ENCODE data around the gene SIDT1. TPM values are rescaled to one million over a fixed set of nuclear protein-coding genes. Genes with fewer than 3 reads are reported as not detected.
A peak's percentile ranks its signal among the peaks of the same experiment; 100 is the strongest.

SIDT1 gene
- 10 to 100 TPM; 22.4 to 61.2 (median 37.0) TPM for total RNA-seq
- long read RNA-seq, donor 1, partial matches to known transcripts: 2 of 11 reads
- long read RNA-seq, donor 1, other reads (novel, unspliced or antisense): 8 of 11 reads
- long read RNA-seq, donor 2, partial matches to known transcripts: 2 of 4 reads
- long read RNA-seq, donor 2, other reads (novel, unspliced or antisense): 0 of 4 reads

DNA sequence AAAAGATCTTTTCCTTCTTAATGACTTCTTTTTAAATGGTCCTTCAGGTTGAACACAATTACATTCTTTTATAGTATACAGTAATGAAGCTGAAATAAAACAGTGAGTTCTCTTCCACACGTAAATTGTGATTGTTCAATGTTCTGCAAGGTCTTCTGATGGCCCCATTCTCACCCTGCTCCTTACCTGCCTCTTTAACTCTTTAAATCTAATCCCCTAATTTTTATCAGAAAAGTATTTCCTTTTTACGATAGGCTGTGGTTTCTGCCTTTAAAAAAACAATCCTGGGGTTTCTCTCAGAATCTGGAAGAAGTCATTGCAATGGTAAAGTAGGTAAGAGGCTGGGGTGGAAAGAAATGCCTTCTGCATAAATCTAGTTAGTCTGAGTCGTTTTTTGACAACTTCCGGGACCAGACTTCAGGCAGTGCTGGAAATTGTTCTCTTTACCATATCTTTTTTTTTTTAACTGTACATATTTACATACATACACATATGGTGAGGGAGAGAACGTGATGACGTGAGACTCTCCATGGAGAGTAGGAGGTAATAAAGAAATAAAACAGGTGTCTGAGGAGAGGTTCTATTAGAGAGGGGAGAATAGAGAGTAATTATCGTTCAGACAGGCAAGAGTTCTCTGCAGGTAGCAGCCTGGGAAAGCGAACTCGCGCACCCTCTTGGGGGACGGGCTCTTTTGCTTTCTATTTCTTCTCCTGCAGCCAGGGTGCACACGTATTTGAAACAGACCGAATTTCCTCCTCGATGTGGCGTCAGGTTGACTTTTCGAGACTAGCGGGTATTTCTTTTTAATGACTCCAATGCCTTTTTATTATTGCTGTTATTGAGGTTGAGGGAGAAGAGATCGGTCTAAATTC is at the start of gene SIDT1:
Gene SIDT1 (plus strand): TSS at position 730 of the 872 bp plus-strand sequence. CDS start 467 bp downstream, outside the sequence.
- intact Hi-C loops (cut with DNase I, micrococcal nuclease): no loop called here
- TF ChIP-seq, protein P1, sequence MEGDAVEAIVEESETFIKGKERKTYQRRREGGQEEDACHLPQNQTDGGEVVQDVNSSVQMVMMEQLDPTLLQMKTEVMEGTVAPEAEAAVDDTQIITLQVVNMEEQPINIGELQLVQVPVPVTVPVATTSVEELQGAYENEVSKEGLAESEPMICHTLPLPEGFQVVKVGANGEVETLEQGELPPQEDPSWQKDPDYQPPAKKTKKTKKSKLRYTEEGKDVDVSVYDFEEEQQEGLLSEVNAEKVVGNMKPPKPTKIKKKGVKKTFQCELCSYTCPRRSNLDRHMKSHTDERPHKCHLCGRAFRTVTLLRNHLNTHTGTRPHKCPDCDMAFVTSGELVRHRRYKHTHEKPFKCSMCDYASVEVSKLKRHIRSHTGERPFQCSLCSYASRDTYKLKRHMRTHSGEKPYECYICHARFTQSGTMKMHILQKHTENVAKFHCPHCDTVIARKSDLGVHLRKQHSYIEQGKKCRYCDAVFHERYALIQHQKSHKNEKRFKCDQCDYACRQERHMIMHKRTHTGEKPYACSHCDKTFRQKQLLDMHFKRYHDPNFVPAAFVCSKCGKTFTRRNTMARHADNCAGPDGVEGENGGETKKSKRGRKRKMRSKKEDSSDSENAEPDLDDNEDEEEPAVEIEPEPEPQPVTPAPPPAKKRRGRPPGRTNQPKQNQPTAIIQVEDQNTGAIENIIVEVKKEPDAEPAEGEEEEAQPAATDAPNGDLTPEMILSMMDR (IDR thresholded peaks at IDR 0.05): no peak

DNA sequence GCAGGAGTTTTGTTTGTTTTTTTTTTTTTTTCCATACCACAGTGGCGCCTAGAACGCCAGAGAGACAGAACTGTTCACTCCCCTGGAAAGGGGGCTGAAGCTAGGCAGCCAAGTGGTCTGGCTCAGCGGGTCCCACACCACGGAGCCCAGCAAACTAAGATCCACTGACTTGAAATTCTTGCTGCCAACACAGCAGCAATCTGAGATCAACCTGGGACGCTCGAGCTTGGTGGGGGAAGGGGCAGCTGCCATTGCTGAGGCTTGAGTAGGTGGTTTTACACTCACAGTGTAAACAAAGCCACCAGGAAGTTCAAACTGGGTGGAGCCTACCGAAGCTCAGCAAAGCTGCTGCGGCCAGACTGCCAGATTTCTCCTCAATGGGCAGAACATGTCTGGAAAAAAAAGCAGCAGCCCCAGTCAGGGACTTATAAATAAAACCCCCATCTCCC is 47.2 kb upstream of the SIDT1 start:
- intact Hi-C loops (cut with DNase I, micrococcal nuclease): no loop called here
- Histone ChIP-seq H3K9me3 (no peaks in the 10 kb centered on the region), H3K4me3 (no peak overlapping the region), H3K36me3 (ENCODE audit: low read depth) (no peaks in the 10 kb centered on the region), H3K4me1 (ENCODE audit: low read depth) (no peaks in the 10 kb centered on the region)
- ATAC-seq: no peak
- peak in 2 of 3 donors; percentile 11 to 26 for DNase-seq
- TF ChIP-seq, protein P1 (IDR thresholded peaks at IDR 0.05): no peak

More for the DNA sequence above, at the start of gene SIDT1:
- no peaks in the 10 kb centered on the region for H3K9me3 ChIP-seq
- ATAC-seq: peak; percentile 78
- no peaks in the 10 kb centered on the region for H3K36me3 ChIP-seq (ENCODE audit: low read depth)
- peaks cover 23% of the 10 kb centered on the region for H3K4me1 ChIP-seq (ENCODE audit: low read depth)
- H3K4me3 ChIP-seq: peak within 1 kb of the TSS; percentile 76
- DNase-seq: peak; percentile 75 to 79 (median 77)

DNA sequence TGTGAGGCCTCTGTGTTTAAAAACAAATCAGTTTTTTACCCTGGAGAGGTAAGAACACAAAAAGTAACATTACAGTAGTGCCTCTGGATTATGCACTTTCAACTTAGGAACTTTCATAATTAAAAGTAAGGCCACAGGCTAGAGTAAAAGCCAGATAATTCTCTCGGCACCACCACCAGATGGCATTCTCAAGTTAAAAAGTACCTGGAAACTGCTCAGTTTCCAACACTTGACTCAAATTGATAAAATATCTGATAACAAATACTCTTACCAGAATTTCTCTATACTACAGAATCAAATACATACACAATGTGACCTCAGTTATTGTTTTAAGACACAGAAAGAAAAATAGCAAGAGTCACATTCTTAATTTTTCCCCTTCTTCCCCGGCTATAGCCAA is 37.3 kb upstream of the SIDT1 start:
- intact Hi-C loops (cut with DNase I, micrococcal nuclease): no loop called here
- DNase-seq (peak in 1 of 3 donors; percentile 77), ATAC-seq (peak; percentile 77)
- H3K4me1 ChIP-seq (ENCODE audit: low read depth): no peaks in the 10 kb centered on the region
- no peaks in the 10 kb centered on the region for H3K9me3 ChIP-seq
- H3K36me3 ChIP-seq (ENCODE audit: low read depth): no peaks in the 10 kb centered on the region
- H3K4me3 ChIP-seq: no peak overlapping the region
- TF ChIP-seq, protein P1 (IDR thresholded peaks at IDR 0.05): peak; percentile 13

DNA sequence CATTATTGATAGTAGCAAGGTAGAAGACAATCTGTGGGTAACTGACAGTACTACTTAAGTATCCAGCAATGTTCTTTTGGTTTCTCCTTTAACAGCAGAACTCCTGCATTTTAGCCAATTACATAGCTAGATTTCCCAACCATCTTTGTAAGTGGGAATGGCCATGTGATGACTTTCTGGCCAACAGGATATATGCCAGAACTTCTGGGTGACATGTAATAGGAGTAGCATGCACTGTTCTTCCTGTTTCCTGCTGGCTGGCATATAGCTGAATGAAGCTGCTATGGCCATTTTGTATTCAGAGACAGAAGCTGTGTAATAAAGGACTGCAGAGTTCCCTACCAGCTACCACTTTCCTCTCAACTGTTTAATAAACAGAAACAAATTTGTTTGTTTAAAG is 35.4 kb upstream of the SIDT1 start:
- Histone ChIP-seq H3K36me3 (ENCODE audit: low read depth) (no peaks in the 10 kb centered on the region), H3K9me3 (no peaks in the 10 kb centered on the region), H3K4me3 (no peak overlapping the region), H3K4me1 (ENCODE audit: low read depth) (no peaks in the 10 kb centered on the region)
- intact Hi-C loops (cut with DNase I, micrococcal nuclease): no loop called here
- TF ChIP-seq, protein P1 (IDR thresholded peaks at IDR 0.05): no peak
- ATAC-seq (peak; percentile 12), DNase-seq (no peak)

DNA sequence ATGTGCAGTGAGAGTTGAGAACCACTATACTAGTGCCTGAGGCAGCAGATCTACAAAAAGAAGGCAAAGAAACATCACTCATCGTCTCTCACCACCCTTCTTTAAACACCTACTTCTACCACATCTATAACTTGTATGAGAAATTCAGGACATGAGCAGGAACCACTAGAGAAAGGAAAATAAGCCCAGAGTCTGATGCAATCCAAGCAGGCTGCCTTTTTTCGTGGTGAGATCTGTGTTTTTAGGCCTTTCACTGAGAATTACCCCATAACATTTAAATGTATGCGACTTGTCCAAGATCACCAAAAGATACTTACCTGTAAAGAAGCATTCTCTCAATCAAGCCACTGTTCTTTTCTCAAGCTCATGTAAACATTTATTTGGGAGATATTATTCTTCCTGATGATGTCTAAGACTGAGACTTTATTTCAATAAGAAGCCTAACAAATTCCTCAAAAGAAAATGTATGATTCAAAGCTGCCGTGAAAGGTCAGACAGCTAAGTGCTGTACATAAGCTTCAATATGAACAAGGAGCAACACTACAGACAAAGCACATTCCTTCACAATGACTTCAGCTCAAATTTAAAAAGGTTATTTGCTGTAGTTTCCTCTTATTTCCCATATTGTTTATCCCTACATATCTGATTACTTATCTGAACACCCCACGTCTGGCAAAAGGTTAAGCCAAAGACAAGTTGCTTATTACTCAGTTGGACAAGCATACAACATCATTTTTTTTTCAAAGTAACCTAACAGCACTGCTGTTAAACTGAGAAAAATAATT is 33.9 kb upstream of the SIDT1 start:
- Histone ChIP-seq H3K9me3 (no peaks in the 10 kb centered on the region), H3K4me3 (no peak overlapping the region), H3K4me1 (ENCODE audit: low read depth) (no peaks in the 10 kb centered on the region), H3K36me3 (ENCODE audit: low read depth) (no peaks in the 10 kb centered on the region)
- ATAC-seq: no peak
- intact Hi-C loops (cut with DNase I, micrococcal nuclease): no loop called here
- TF ChIP-seq, protein P1 (IDR thresholded peaks at IDR 0.05): no peak
- no peak for DNase-seq
